Measurements from ENCODE around the gene URB1.

Gene URB1

GRCh38 chr21:32366191-32366590, 26.6 kb downstream of the URB1 start:
- Histone ChIP-seq H3K4me3 (ENCODE audit: low read depth, low read length, poor library complexity, severe bottlenecking) (no peak overlapping the region), H3F3A (ENCODE audit: insufficient read depth, low read length) (no peaks in the 10 kb centered on the region), H3K4me2 (ENCODE audit: low read length) (no peak overlapping the region), H3K9me3 (ENCODE audit: low read length) (no peaks in the 10 kb centered on the region), H3K27me3 (ENCODE audit: insufficient read depth, low read length) (no peaks in the 10 kb centered on the region), H3K79me2 (ENCODE audit: insufficient read depth, low read length) (no peaks in the 10 kb centered on the region), H3K9ac (ENCODE audit: low read length) (no peak overlapping the region), H3K36me3 (ENCODE audit: insufficient read depth, low read length) (peaks cover 86% of the 10 kb centered on the region), H3K27ac (ENCODE audit: low read depth, low read length, poor library complexity, severe bottlenecking) (no peak overlapping the region), H2AFZ (ENCODE audit: low read length) (no peak overlapping the region), H4K20me1 (ENCODE audit: insufficient read depth, low read length) (no peaks in the 10 kb centered on the region), H3K9me2 (ENCODE audit: low read depth, low read length) (no peaks in the 10 kb centered on the region), H3K4me1 (ENCODE audit: insufficient read depth, low read length, severe bottlenecking) (no peaks in the 10 kb centered on the region)
- TF ChIP-seq CTCF (IDR thresholded peaks at IDR 0.05; ENCODE audit: low read length) (no peak), EZH2 (IDR thresholded peaks at IDR 0.05; ENCODE audit: borderline replicate concordance, low read length) (no peak)

DNA sequence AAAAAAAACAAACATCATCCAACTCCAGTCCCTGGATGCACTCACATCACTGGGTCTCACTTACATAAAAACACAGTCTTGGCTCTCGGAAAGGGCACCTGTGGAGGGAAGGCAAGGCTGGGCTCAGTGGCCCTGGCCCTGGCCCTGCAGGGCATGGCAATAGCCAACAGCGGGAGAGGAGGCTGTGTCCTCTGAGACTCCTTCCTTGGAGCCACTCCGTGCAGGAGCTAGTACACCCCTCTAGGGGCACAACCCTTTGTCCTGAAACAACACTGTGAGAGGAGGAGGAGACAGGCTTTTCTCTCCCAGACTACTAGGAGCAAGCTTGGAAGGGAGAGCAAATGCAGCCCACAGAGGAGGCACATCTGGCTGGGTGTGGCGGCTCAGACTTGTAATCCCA, 28.0 kb downstream of the URB1 start:
- Histone ChIP-seq H3K27me3 (ENCODE audit: insufficient read depth, low read length) (no peaks in the 10 kb centered on the region), H3K9me3 (ENCODE audit: low read length) (no peaks in the 10 kb centered on the region), H4K20me1 (ENCODE audit: insufficient read depth, low read length) (no peaks in the 10 kb centered on the region), H3K27ac (ENCODE audit: low read depth, low read length, poor library complexity, severe bottlenecking) (no peak overlapping the region), H3K9ac (ENCODE audit: low read length) (no peak overlapping the region), H3K4me1 (ENCODE audit: insufficient read depth, low read length, severe bottlenecking) (no peaks in the 10 kb centered on the region), H3K9me2 (ENCODE audit: low read depth, low read length) (no peaks in the 10 kb centered on the region), H2AFZ (ENCODE audit: low read length) (no peak overlapping the region), H3K4me3 (ENCODE audit: low read depth, low read length, poor library complexity, severe bottlenecking) (no peak overlapping the region), H3K4me2 (ENCODE audit: low read length) (no peak overlapping the region), H3K79me2 (ENCODE audit: insufficient read depth, low read length) (no peaks in the 10 kb centered on the region), H3F3A (ENCODE audit: insufficient read depth, low read length) (no peaks in the 10 kb centered on the region), H3K36me3 (ENCODE audit: insufficient read depth, low read length) (peaks cover 90% of the 10 kb centered on the region)
- TF ChIP-seq EZH2 (IDR thresholded peaks at IDR 0.05; ENCODE audit: borderline replicate concordance, low read length) = no peak
- no peak for TF ChIP-seq CTCF (IDR thresholded peaks at IDR 0.05; ENCODE audit: low read length)

- TF ChIP-seq CTCF (IDR thresholded peaks at IDR 0.05; ENCODE audit: low read length) = no peak
- TF ChIP-seq EZH2 (IDR thresholded peaks at IDR 0.05; ENCODE audit: borderline replicate concordance, low read length) = no peak
- Histone ChIP-seq H3K9me2 (ENCODE audit: low read depth, low read length) (no peaks in the 10 kb centered on the region), H3F3A (ENCODE audit: insufficient read depth, low read length) (no peaks in the 10 kb centered on the region), H3K36me3 (ENCODE audit: insufficient read depth, low read length) (peaks cover 94% of the 10 kb centered on the region), H3K79me2 (ENCODE audit: insufficient read depth, low read length) (no peaks in the 10 kb centered on the region), H2AFZ (ENCODE audit: low read length) (no peak overlapping the region), H3K4me1 (ENCODE audit: insufficient read depth, low read length, severe bottlenecking) (no peaks in the 10 kb centered on the region), H4K20me1 (ENCODE audit: insufficient read depth, low read length) (no peaks in the 10 kb centered on the region), H3K4me3 (ENCODE audit: low read depth, low read length, poor library complexity, severe bottlenecking) (no peak overlapping the region), H3K27me3 (ENCODE audit: insufficient read depth, low read length) (no peaks in the 10 kb centered on the region), H3K9me3 (ENCODE audit: low read length) (no peaks in the 10 kb centered on the region), H3K9ac (ENCODE audit: low read length) (no peak overlapping the region), H3K4me2 (ENCODE audit: low read length) (no peak overlapping the region), H3K27ac (ENCODE audit: low read depth, low read length, poor library complexity, severe bottlenecking) (no peak overlapping the region)
Observed at GRCh38 chr21:32364387-32364786, 28.4 kb downstream of the URB1 start.
